K562 (cell line): ENCODE measurements around the gene TOX2. TPM values are rescaled to one million over a fixed set of nuclear protein-coding genes. Genes with fewer than 3 reads are reported as not detected.
A peak's percentile ranks its signal among the peaks of the same experiment; 100 is the strongest.

Source experiments
- FOXJ2 ChIP-seq: fragments of 200-800 bp; sonication (Bioruptor generic); IDR thresholded peaks from 2 replicates; pipeline ENCODE4 v1.6.1; 2016; ENCODE audit warnings: missing genetic modification characterization, missing compliant biosample characterization
- FOXJ3 ChIP-seq: sonication (generic); formaldehyde crosslinking; IDR thresholded peaks from 2 replicates; pipeline ENCODE4 v1.4.0; 2020; ENCODE audit warnings: mild to moderate bottlenecking, missing genetic modification reagents
- HNRNPL ChIP-seq: fragments of 200-400 bp; formaldehyde crosslinking; IDR thresholded peaks from 2 replicates; pipeline ENCODE4 v1.6.1; 2017; ENCODE audit warnings: low read depth, mild to moderate bottlenecking, low read length
- HNRNPLL ChIP-seq: fragments of 200-400 bp; formaldehyde crosslinking; IDR thresholded peaks from 2 replicates; pipeline ENCODE4 v1.6.1; 2017; ENCODE audit warnings: low read length, low read depth, mild to moderate bottlenecking; ENCODE audit not compliant: poor library complexity, severe bottlenecking
- KLF13 ChIP-seq: fragments of 450-650 bp; IDR thresholded peaks from 2 replicates; pipeline ENCODE4 v1.6.1; 2016; ENCODE audit warnings: missing genetic modification characterization, low read depth, mild to moderate bottlenecking, missing compliant biosample characterization, moderate library complexity, borderline replicate concordance
- PHB2 ChIP-seq: fragments of 450-650 bp; IDR thresholded peaks from 2 replicates; pipeline ENCODE4 v1.6.1; 2017; ENCODE audit warnings: low read depth
- PPARD ChIP-seq: fragments of 250-450 bp; sonication (Bioruptor Pico); IDR thresholded peaks from 2 replicates; pipeline ENCODE4 v1.8.0; 2022; ENCODE audit warnings: inconsistent platforms, mild to moderate bottlenecking, moderate library complexity
- SMARCC2 ChIP-seq: fragments of 450-650 bp; IDR thresholded peaks from 2 replicates; pipeline ENCODE4 v1.6.1; 2017; ENCODE audit warnings: antibody characterized with exemption, moderate library complexity, mild to moderate bottlenecking, low read depth
- ZBED1 ChIP-seq: IDR thresholded peaks from 2 replicates; pipeline ENCODE4 v1.6.1; 2014
- ZNF24 ChIP-seq: fragments of 450-650 bp; IDR thresholded peaks from 2 replicates; pipeline ENCODE4 v1.6.1; 2016
- ZNF3 ChIP-seq: fragments of 250-450 bp; sonication (Bioruptor Pico); IDR thresholded peaks from 2 replicates; pipeline ENCODE4 v1.5.0; 2021; ENCODE audit warnings: mild to moderate bottlenecking, moderate library complexity
- ZNF507 ChIP-seq: conservative IDR thresholded peaks from 2 replicates; pipeline ENCODE4 v1.6.1; 2017; ENCODE audit warnings: missing genetic modification characterization, missing compliant biosample characterization
- ZNF75A ChIP-seq: fragments of 450-650 bp; formaldehyde crosslinking; IDR thresholded peaks from 2 replicates; pipeline ENCODE4 v1.4.0; 2020; ENCODE audit warnings: mild to moderate bottlenecking
- polyA plus RNA-seq, 8 experiments: library from polyadenylated mRNA; depleted of rRNA in 4 of 8; stranded (reverse) in 5 of 8; unstranded in 3 of 8; fragments of >200 nt; fragmentation: Nextera tagmentation in 2 of 8; fragmentation: Illumina TruSeq in 1 of 8; extraction: Ambion mirVana in 2 of 8; extraction: Trizol in 1 of 8; gene quantifications; 2 replicates each; pipeline versions ENCODE4 v1.2.1 to v1.2.3, GENCODE V29; 2011 to 2014; ENCODE audit warnings: inconsistent platforms in 1 of 8, missing spikeins in 1 of 8
- total RNA-seq, 7 experiments: library from RNA; depleted of rRNA in 6 of 7; stranded (reverse); fragments of >200 nt in 6 of 7; fragmentation: Illumina TruSeq in 2 of 7; extraction: Trizol in 2 of 7; gene quantifications; 2 replicates each; pipeline versions ENCODE4 v1.2.1 to v1.2.3, GENCODE V29; 2011 to 2021; ENCODE audit warnings: low replicate concordance in 1 of 7
- TF ChIP-seq, protein P1 (sequence below): sonication (generic); formaldehyde crosslinking; IDR thresholded peaks from 2 replicates; pipeline ENCODE4 v1.8.0; 2023; ENCODE audit warnings: mild to moderate bottlenecking, missing genetic modification reagents
- TF ChIP-seq, protein P2 (sequence below), 2 experiments: fragments of 450-650 bp in 1 of 2; IDR thresholded peaks; 2 replicates each; pipeline ENCODE4 v1.6.1; 2011 to 2017; ENCODE audit warnings: low read depth in 2 of 2, antibody characterized with exemption in 1 of 2, borderline replicate concordance in 1 of 2, low read length in 1 of 2, mild to moderate bottlenecking in 1 of 2, mixed read lengths in 1 of 2; ENCODE audit not compliant: control insufficient read depth in 1 of 2
- TF ChIP-seq, protein P3 (sequence below): fragments of 250-450 bp; sonication (Bioruptor Pico); IDR thresholded peaks from 2 replicates; pipeline ENCODE4 v1.5.1; 2021; ENCODE audit warnings: mild to moderate bottlenecking
- TF ChIP-seq, protein P4 (sequence below): sonication (generic); formaldehyde crosslinking; IDR thresholded peaks from 2 replicates; pipeline ENCODE4 v1.8.0; 2022; ENCODE audit warnings: mild to moderate bottlenecking, missing genetic modification reagents

Gene TOX2
- total and polyA plus RNA-seq, 9 of the 15 experiments (the other 6 are each of a cell fraction or from before 2014, with no cell fraction given), result not detected

DNA sequence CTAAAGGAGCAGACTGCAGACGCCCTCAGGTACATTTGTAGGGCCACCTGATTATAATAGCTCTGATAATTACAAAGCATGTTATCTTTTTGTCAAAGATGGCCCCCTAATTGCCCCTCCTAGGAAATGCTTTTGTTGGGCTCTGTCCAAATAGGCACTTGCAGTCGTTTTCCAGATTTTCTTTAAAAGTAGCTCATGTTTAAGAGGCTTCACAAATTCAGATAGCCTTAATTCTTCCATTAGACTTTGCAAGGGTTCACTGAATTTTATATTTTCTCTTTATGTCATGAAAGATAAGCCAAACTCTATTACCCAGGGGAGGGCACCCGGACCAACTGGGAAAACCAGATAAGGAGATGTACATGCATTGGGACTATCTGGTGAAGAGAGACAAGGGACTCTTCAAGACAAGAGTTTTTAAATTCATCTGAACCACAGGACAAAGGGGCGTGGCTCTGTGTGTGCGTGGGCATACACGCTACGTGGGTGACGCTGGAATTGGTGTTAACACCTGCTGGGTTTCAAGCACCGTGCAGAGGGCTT, 95.6 kb downstream of the TOX2 start (continued):
- TF ChIP-seq, protein P1, sequence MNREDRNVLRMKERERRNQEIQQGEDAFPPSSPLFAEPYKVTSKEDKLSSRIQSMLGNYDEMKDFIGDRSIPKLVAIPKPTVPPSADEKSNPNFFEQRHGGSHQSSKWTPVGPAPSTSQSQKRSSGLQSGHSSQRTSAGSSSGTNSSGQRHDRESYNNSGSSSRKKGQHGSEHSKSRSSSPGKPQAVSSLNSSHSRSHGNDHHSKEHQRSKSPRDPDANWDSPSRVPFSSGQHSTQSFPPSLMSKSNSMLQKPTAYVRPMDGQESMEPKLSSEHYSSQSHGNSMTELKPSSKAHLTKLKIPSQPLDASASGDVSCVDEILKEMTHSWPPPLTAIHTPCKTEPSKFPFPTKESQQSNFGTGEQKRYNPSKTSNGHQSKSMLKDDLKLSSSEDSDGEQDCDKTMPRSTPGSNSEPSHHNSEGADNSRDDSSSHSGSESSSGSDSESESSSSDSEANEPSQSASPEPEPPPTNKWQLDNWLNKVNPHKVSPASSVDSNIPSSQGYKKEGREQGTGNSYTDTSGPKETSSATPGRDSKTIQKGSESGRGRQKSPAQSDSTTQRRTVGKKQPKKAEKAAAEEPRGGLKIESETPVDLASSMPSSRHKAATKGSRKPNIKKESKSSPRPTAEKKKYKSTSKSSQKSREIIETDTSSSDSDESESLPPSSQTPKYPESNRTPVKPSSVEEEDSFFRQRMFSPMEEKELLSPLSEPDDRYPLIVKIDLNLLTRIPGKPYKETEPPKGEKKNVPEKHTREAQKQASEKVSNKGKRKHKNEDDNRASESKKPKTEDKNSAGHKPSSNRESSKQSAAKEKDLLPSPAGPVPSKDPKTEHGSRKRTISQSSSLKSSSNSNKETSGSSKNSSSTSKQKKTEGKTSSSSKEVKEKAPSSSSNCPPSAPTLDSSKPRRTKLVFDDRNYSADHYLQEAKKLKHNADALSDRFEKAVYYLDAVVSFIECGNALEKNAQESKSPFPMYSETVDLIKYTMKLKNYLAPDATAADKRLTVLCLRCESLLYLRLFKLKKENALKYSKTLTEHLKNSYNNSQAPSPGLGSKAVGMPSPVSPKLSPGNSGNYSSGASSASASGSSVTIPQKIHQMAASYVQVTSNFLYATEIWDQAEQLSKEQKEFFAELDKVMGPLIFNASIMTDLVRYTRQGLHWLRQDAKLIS, result no peak
- TF ChIP-seq ZNF75A (CRISPR knock-in tag) (no peak), ZBED1 (no peak), SMARCC2 (peak; percentile 52; the same call in 1 of the 2 replicates), ZNF507 (tag) (no peak), FOXJ3 (CRISPR knock-in tag) (no peak), HNRNPL (no peak), PPARD (CRISPR knock-in tag) (no peak), ZNF3 (no peak), KLF13 (tag) (peak; percentile 57; the same call in 1 of the 2 replicates), HNRNPLL (no peak), ZNF24 (no peak), PHB2 (peak; percentile 72), FOXJ2 (tag) (no peak)
- TF ChIP-seq, protein P2, sequence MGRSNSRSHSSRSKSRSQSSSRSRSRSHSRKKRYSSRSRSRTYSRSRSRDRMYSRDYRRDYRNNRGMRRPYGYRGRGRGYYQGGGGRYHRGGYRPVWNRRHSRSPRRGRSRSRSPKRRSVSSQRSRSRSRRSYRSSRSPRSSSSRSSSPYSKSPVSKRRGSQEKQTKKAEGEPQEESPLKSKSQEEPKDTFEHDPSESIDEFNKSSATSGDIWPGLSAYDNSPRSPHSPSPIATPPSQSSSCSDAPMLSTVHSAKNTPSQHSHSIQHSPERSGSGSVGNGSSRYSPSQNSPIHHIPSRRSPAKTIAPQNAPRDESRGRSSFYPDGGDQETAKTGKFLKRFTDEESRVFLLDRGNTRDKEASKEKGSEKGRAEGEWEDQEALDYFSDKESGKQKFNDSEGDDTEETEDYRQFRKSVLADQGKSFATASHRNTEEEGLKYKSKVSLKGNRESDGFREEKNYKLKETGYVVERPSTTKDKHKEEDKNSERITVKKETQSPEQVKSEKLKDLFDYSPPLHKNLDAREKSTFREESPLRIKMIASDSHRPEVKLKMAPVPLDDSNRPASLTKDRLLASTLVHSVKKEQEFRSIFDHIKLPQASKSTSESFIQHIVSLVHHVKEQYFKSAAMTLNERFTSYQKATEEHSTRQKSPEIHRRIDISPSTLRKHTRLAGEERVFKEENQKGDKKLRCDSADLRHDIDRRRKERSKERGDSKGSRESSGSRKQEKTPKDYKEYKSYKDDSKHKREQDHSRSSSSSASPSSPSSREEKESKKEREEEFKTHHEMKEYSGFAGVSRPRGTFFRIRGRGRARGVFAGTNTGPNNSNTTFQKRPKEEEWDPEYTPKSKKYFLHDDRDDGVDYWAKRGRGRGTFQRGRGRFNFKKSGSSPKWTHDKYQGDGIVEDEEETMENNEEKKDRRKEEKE (IDR thresholded peaks at IDR 0.05; ENCODE audit: borderline replicate concordance in 1 of 2, control insufficient read depth in 1 of 2, low read depth in 2 of 2, low read length in 1 of 2), result no peak
- TF ChIP-seq, protein P3, sequence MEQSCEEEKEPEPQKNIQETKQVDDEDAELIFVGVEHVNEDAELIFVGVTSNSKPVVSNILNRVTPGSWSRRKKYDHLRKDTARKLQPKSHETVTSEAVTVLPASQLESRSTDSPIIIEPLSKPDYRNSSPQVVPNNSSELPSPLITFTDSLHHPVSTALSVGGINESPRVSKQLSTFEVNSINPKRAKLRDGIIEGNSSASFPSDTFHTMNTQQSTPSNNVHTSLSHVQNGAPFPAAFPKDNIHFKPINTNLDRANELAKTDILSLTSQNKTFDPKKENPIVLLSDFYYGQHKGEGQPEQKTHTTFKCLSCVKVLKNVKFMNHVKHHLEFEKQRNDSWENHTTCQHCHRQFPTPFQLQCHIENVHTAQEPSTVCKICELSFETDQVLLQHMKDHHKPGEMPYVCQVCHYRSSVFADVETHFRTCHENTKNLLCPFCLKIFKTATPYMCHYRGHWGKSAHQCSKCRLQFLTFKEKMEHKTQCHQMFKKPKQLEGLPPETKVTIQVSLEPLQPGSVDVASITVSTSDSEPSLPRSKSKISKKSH (CRISPR knock-in tag), result no peak
- TF ChIP-seq, protein P4, sequence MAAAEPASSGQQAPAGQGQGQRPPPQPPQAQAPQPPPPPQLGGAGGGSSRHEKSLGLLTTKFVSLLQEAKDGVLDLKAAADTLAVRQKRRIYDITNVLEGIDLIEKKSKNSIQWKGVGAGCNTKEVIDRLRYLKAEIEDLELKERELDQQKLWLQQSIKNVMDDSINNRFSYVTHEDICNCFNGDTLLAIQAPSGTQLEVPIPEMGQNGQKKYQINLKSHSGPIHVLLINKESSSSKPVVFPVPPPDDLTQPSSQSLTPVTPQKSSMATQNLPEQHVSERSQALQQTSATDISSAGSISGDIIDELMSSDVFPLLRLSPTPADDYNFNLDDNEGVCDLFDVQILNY (CRISPR knock-in tag), result no peak
